Neural progenitor cell (in vitro differentiated cells): ENCODE data around the gene FAM78A.

ENCODE experiments used
- CTCF ChIP-seq: fragments of 200-600 bp; sonication (generic); IDR thresholded peaks from 2 replicates; pipeline ENCODE4 v1.5.1; 2017; ENCODE audit warnings: antibody characterized with exemption, mild to moderate bottlenecking
- EZH2 ChIP-seq: fragments of 200-600 bp; sonication (generic); IDR thresholded peaks from 2 replicates; pipeline ENCODE4 v1.6.1; 2017; ENCODE audit warnings: antibody characterized with exemption, mild to moderate bottlenecking, moderate library complexity
- EZH2phosphoT487 ChIP-seq: fragments of 200-600 bp; sonication (generic); IDR thresholded peaks from 2 replicates; pipeline ENCODE4 v1.6.1; 2017; ENCODE audit warnings: antibody characterized with exemption

GRCh38 chr9:131246618-131247017 is 29.7 kb downstream of the FAM78A start:
- TF ChIP-seq CTCF (no peak), EZH2 (no peak), EZH2phosphoT487 (no peak)
